ENCODE data around the gene GIGYF2. TPM values are rescaled to one million over a fixed set of nuclear protein-coding genes. Genes with fewer than 3 reads are reported as not detected.
"Not testable (repeated sequence)": the region's sequence is repeated elsewhere in the genome, so short reads cannot be mapped to it uniquely, and the experiment has no call there.

Gene GIGYF2
- total RNA-seq, 1 donor: 58.5 TPM

DNA sequence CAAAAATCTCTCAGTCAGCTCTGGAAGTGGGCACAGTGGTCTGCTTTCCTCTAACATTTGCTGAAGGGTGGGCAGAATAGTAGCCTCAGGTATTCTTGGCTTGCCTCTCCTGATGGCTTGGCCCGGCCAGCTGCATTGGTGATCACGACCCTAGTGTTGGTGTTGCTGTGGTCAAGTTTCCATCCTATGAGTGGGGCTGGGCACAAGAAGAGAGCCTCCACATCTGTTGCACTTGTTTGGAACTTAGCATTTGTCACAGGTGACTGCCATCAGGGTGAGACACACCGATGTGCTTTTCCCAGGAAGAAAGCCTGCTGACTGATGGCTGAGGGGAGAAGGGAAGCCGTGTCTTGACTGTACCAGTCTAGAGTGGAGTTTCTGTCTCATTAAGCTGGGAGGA lies 139.8 kb downstream of the GIGYF2 start:
- no peak for TF ChIP-seq CTCF (IDR thresholded peaks at IDR 0.05; ENCODE audit: insufficient read depth, low read length)
- no peak for DNase-seq (ENCODE audit: low read depth)
- no peak overlapping the region for H3K4me3 ChIP-seq (ENCODE audit: low read depth, low read length)

DNA sequence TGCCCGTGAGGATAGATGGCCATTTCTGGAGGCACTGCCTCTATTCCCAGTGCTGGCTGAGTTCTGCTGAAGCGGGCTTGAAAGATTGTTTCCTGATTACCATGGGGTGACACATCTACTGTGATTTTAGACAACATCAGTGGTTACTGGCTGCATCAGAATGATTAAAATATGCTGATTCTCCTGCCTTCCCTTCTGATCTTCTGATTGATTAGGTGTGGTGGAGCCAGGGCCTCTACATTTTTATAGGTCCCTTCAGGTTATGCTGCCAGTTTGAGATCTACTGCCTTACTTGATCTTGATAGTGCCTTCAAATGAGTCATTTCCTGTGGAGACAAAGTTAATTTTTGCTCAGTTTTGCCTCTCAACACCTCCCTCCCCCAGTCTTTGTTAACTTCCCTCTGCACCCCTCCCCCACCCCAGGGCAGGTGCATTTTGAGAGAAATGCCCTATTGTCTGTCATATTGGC lies 141.3 kb downstream of the GIGYF2 start:
- no peak for DNase-seq (ENCODE audit: low read depth)
- TF ChIP-seq CTCF (IDR thresholded peaks at IDR 0.05; ENCODE audit: insufficient read depth, low read length): no peak

GRCh38 chr2:232839411-232840079 lies 142.4 kb downstream of the GIGYF2 start:
- no peak for TF ChIP-seq CTCF (IDR thresholded peaks at IDR 0.05; ENCODE audit: insufficient read depth, low read length)
- no peak for DNase-seq (ENCODE audit: low read depth)
- no peak overlapping the region for H3K4me3 ChIP-seq (ENCODE audit: low read depth, low read length)

More for the DNA sequence above, 141.3 kb downstream of the GIGYF2 start:
- H3K4me3 ChIP-seq (ENCODE audit: low read depth, low read length): no peak overlapping the region

DNA sequence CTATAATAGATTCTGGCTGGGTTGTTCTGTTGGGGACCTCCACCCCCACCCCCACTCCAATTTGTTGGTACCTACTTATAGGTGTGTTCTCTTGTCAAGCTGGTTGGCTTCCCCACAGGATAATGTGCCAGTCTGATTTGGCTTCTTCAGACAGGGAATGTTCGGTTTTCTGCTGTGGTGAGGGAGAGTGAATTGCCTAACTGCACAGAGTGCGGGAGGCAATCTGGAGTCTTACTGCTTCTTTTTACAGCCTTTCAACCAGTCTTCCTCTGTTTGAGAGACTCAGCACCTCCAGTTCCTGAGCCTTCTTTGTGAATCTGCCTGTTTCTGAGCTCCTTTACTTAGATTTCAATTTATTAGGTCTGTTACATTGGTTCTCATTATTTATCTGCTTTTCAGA lies 145.6 kb downstream of the GIGYF2 start:
- TF ChIP-seq CTCF (IDR thresholded peaks at IDR 0.05; ENCODE audit: insufficient read depth, low read length): no peak
- no peak for DNase-seq (ENCODE audit: low read depth)
- H3K4me3 ChIP-seq (ENCODE audit: low read depth, low read length): no peak overlapping the region

DNA sequence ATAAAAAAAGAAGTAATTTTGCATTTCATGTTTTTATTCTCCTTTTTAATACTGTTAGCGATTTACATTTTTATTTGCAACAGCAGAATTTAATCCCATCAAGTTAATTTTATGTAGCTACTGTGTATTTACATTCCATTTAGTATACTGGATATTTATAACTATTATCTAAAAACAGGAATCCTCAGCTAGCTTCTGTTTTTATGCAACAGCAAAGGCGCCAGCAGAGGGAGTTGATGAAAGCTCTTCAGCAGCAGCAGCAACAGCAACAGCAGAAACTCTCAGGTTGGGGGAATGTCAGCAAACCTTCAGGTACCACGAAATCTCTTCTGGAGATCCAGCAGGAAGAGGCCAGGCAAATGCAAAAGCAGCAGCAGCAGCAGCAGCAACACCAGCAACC lies 146.7 kb downstream of the GIGYF2 start:
- H3K4me3 ChIP-seq (ENCODE audit: low read depth, low read length): no peak overlapping the region
- no peak for TF ChIP-seq CTCF (IDR thresholded peaks at IDR 0.05; ENCODE audit: insufficient read depth, low read length)
- no peak for DNase-seq (ENCODE audit: low read depth)

- no peak for TF ChIP-seq CTCF (IDR thresholded peaks at IDR 0.05; ENCODE audit: insufficient read depth, low read length)
Observed at GRCh38 chr2:232846055-232846454, 148.9 kb downstream of the GIGYF2 start.

GRCh38 chr2:232850039-232850438 lies 152.9 kb downstream of the GIGYF2 start:
- no peak for DNase-seq (ENCODE audit: low read depth)
- no peak for TF ChIP-seq CTCF (IDR thresholded peaks at IDR 0.05; ENCODE audit: insufficient read depth, low read length)
- no peak overlapping the region for H3K4me3 ChIP-seq (ENCODE audit: low read depth, low read length)

More at GRCh38 chr2:232846055-232846454, 148.9 kb downstream of the GIGYF2 start:
- no peak overlapping the region for H3K4me3 ChIP-seq (ENCODE audit: low read depth, low read length)
- no peak for DNase-seq (ENCODE audit: low read depth)

GRCh38 chr2:232852081-232852480 lies 154.9 kb downstream of the GIGYF2 start:
- DNase-seq (ENCODE audit: low read depth); H3K4me3 ChIP-seq (ENCODE audit: low read depth, low read length): not testable (repeated sequence)
